Vagina (tissue), 2 donors: ENCODE measurements around the gene MAPRE2.

Experiments used
- POLR2AphosphoS5 ChIP-seq, 2 donors: sonication (generic); formaldehyde crosslinking; IDR thresholded peaks; one replicate each; pipeline ENCODE4 v1.9.0; 2017; ENCODE audit warnings: antibody characterized with exemption in 2 of 2, mild to moderate bottlenecking in 2 of 2, low read depth in 1 of 2; ENCODE audit not compliant: insufficient read depth in 1 of 2
- TF ChIP-seq, protein P1 (sequence below), 3 experiments: fragments of 450-650 bp in 2 of 3; fragments of 200-600 bp in 1 of 3; sonication (generic) in 1 of 3; IDR thresholded peaks; one replicate each; pipeline ENCODE4 v1.5.1; 2017 to 2019; ENCODE audit warnings: antibody characterized with exemption in 3 of 3, mild to moderate bottlenecking in 2 of 3, moderate library complexity in 2 of 3

DNA sequence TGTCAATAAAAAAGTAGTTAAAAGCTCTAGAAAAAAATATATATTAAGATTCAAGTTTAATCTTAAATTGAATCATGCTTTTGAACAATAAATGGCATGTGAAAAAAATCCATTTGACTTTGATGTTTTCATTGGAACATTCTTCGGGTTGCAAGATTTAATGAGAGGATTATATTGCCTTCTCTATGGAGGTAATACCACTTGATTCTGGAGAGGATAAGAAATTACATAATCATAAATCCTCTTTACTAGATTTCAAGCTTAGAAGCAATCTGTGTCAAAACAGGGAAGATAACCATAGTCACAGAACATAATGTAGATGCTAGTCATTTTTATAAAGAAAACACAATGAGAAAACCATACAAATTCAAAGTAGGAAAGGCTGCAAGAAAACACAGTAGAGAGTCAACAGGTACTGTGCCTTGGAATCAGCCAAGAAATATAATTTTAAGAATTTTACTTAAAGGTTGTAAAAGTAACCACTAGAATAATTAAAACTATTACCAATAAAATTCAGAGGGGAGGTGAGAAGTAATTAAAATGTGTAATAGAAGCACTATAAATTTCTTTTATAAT, 18.7 kb upstream of the MAPRE2 start:
- TF ChIP-seq, protein P1, sequence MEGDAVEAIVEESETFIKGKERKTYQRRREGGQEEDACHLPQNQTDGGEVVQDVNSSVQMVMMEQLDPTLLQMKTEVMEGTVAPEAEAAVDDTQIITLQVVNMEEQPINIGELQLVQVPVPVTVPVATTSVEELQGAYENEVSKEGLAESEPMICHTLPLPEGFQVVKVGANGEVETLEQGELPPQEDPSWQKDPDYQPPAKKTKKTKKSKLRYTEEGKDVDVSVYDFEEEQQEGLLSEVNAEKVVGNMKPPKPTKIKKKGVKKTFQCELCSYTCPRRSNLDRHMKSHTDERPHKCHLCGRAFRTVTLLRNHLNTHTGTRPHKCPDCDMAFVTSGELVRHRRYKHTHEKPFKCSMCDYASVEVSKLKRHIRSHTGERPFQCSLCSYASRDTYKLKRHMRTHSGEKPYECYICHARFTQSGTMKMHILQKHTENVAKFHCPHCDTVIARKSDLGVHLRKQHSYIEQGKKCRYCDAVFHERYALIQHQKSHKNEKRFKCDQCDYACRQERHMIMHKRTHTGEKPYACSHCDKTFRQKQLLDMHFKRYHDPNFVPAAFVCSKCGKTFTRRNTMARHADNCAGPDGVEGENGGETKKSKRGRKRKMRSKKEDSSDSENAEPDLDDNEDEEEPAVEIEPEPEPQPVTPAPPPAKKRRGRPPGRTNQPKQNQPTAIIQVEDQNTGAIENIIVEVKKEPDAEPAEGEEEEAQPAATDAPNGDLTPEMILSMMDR (IDR thresholded peaks at IDR 0.05), result no peak
- no peak for TF ChIP-seq POLR2AphosphoS5 (IDR thresholded peaks at IDR 0.05; ENCODE audit: insufficient read depth in 1 of 2, low read depth in 1 of 2)
